Adrenal gland (tissue), 12 donors: ENCODE measurements around the gene RYR2. TPM values are rescaled to one million over a fixed set of nuclear protein-coding genes. Genes with fewer than 3 reads are reported as not detected.

Experiments used
- DNase-seq, 7 donors: peaks; one replicate each; pipeline ENCODE4 v3.0.0-alpha.2; 2019 to 2020
- H3K27ac ChIP-seq, 5 donors: fragments of 200-600 bp; sonication (generic) in 4 of 5; 1 replicate in 3 of 5; 2 replicates in 2 of 5; pipeline versions ENCODE4 v1.5.1 to v1.8.0; 2016 to 2020; ENCODE audit warnings: mild to moderate bottlenecking in 1 of 5
- H3K27me3 ChIP-seq: fragments of 200-600 bp; 2 replicates; pipeline ENCODE4 v1.8.0; 2021
- H3K36me3 ChIP-seq, 2 donors: fragments of 200-600 bp; replicated peaks in 1 of 2; 1 replicate in 1 of 2; 2 replicates in 1 of 2; pipeline versions ENCODE4 v1.5.1 to v1.8.0; 2018 to 2022
- H3K4me1 ChIP-seq, 2 donors: fragments of 200-600 bp; replicated peaks in 1 of 2; 1 replicate in 1 of 2; 2 replicates in 1 of 2; pipeline versions ENCODE4 v1.5.1 to v1.8.0; 2018 to 2021
- H3K4me3 ChIP-seq, 4 donors: fragments of 200-600 bp; sonication (generic) in 3 of 4; one replicate each; pipeline ENCODE4 v1.5.1; 2016 to 2018
- H3K9me3 ChIP-seq, 3 donors: fragments of 200-600 bp; sonication (generic) in 1 of 3; replicated peaks in 1 of 3; 1 replicate in 2 of 3; 2 replicates in 1 of 3; pipeline versions ENCODE4 v1.5.1 to v1.8.0; 2016 to 2021
- POLR2A ChIP-seq, 2 donors: fragments of 450-650 bp; IDR thresholded peaks; one replicate each; pipeline ENCODE4 v1.6.1; 2017; ENCODE audit warnings: antibody characterized with exemption in 2 of 2, mild to moderate bottlenecking in 2 of 2, moderate library complexity in 1 of 2
- WGBS, 4 donors: extraction: QIAGEN DNeasy Blood & Tissue Kit in 2 of 4; methylation state at CpG; one replicate each; pipeline versions ENCODE4 v1.1.5 to v1.1.7; 2013 to 2017; 5-methylcytosine and 5-hydroxymethylcytosine counted together
- intact Hi-C, 2 donors: fragments of 100-400 bp; cut with DNase I; formaldehyde crosslinking; loops; one replicate each; pipeline versions ENCODE4 v1.14.1 to v1.15.0; 2022 to 2023
- polyA plus RNA-seq, 3 donors: library from polyadenylated mRNA; stranded (reverse); fragments of 200-250 nt in 2 of 3; fragments of 350-450 nt in 1 of 3; fragmentation: Illumina TruSeq in 1 of 3; extraction: RNeasy Lipid Tissue Mini Kit (QIAGEN cat#74804) in 1 of 3; gene quantifications; one replicate each; pipeline ENCODE4 v1.2.3, GENCODE V29; 2013 to 2014
- total RNA-seq, 9 donors: library from RNA; depleted of rRNA in 4 of 9; stranded (reverse); fragments of >200 nt in 4 of 9; fragments of 120-200 nt in 1 of 9; fragmentation: NEBNext Ultra II Directional in 1 of 9; extraction: Animal tissue kit (Norgen Biotek cat#: 25700) in 1 of 9; gene quantifications; one replicate each; pipeline versions ENCODE4 v1.1.0 to v1.2.4, GENCODE V29; 2013 to 2023
- TF ChIP-seq, protein P1 (sequence below), 6 experiments: fragments of 450-650 bp in 4 of 6; fragments of 200-600 bp in 2 of 6; sonication (generic) in 1 of 6; IDR thresholded peaks; 1 replicate in 5 of 6; 2 replicates in 1 of 6; pipeline versions ENCODE4 v1.5.1 to v1.8.0; 2016 to 2021; ENCODE audit warnings: antibody characterized with exemption in 6 of 6, mild to moderate bottlenecking in 2 of 6, moderate library complexity in 1 of 6
- donor health status: healthy with polysubstance abuse.
- donor health status: Bipolar disorder and iron deficiency.
- donor health status: DM: yes; HTN: yes; CAD: no.
- donor health status: DM: no; HTN: no; CAD: no.
- donor health status: DM: no; HTN: no; CAD: no.
- donor health status: DM: yes; HTN: yes; CAD: no.

RYR2 gene
- total and polyA plus RNA-seq, 12 donors: 0.07 to 6.3 (median 0.18) TPM; not detected in 1

DNA sequence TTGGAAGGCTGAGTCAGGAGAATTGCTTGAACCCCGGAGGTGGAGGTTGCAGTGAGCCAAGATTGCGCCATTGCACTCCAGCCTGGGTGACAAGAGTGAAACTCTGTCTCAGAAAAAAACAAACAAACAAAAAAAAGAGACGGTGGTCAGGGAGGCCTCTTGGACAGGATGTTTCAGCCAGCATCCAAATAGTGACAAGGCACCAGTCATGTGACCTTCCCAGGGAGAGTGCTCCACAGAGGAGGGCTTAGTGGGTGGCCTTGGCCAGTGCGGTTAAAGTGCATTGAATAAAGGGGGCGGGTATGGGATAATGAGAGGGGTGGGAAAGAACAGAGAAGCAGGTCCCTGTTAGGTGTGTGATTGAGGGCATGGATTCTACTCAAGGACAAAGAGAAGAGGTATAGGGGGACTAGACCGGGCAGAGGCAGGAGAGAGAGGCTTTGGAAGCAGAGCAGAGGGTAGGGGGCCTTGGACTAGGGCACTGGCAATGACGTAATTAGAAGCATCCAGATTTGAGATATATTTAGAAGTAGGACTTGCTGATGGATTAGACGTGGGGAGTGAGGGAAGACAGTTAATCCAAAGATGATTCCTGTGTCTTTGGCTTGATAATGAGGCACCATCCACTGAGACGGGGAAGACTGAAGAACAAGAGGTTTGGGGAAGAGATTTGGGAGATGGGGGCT, 12.0 kb upstream of the RYR2 start:
- 56 to 68% (median 63%) methylated on average over 9 of the region's 9 CpGs for WGBS, 4 donors
- no peaks in the 10 kb centered on the region for H3K9me3 ChIP-seq
- intact Hi-C loops: no loop called here
- no peak overlapping the region for H3K4me3 ChIP-seq
- H3K4me1 ChIP-seq: no peaks in the 10 kb centered on the region
- no peak for TF ChIP-seq POLR2A (IDR thresholded peaks at IDR 0.05)
- TF ChIP-seq, protein P1, sequence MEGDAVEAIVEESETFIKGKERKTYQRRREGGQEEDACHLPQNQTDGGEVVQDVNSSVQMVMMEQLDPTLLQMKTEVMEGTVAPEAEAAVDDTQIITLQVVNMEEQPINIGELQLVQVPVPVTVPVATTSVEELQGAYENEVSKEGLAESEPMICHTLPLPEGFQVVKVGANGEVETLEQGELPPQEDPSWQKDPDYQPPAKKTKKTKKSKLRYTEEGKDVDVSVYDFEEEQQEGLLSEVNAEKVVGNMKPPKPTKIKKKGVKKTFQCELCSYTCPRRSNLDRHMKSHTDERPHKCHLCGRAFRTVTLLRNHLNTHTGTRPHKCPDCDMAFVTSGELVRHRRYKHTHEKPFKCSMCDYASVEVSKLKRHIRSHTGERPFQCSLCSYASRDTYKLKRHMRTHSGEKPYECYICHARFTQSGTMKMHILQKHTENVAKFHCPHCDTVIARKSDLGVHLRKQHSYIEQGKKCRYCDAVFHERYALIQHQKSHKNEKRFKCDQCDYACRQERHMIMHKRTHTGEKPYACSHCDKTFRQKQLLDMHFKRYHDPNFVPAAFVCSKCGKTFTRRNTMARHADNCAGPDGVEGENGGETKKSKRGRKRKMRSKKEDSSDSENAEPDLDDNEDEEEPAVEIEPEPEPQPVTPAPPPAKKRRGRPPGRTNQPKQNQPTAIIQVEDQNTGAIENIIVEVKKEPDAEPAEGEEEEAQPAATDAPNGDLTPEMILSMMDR (IDR thresholded peaks at IDR 0.05): no peak
- H3K27ac ChIP-seq: no peak overlapping the region
- no peaks in the 10 kb centered on the region for H3K36me3 ChIP-seq
- no peak for DNase-seq
- H3K27me3 ChIP-seq: no peaks in the 10 kb centered on the region

DNA sequence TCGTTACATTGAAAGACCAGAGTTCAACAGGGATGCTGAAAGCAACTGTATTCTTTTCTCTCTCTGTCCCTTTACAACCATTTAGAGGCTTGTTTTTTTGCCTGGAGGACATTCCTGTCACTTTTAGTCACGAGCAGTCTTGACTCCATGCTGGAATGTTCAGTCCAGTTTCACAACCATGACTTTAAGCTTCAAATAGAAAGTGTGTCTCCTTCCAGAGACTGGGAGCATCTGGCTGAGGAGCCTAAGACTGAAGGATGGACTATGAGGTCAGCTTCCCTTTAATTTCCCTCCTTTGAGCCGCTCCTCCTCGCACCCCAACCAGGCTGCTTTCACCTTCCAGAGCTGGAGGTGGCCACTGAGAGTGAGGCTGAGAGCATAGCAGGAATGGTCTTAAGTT, 10.5 kb upstream of the RYR2 start:
- 65 to 85% (median 67%) methylated on average over 4 of the region's 4 CpGs for WGBS, 4 donors

DNA sequence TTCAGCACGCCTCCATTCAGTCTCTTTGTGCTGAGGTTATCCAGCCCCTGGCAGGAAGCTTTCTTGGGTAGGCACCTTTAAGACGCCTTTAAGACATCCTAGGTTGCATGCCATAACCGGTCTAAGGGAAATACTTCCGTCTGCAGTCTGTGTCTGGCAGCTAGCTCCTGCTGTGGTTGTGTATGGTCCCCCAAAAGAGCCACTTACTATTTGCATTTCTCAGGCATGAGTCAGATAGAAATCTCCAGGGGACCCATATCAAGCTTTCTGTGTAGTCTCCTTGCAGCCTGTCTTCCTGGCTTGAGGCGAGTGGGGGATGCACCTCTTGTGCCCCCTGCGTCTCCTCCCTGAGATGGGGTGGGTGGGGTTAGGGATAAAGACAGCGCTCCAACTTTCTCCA, 10.0 kb upstream of the RYR2 start:
- no peak overlapping the region for H3K27ac ChIP-seq
- no peaks in the 10 kb centered on the region for H3K36me3 ChIP-seq
- no peaks in the 10 kb centered on the region for H3K9me3 ChIP-seq
- no peak overlapping the region for H3K4me3 ChIP-seq
- 33 to 56% (median 42%) methylated on average over 7 of the region's 7 CpGs for WGBS, 4 donors
- H3K4me1 ChIP-seq: no peaks in the 10 kb centered on the region
- no peak for DNase-seq
- TF ChIP-seq POLR2A (IDR thresholded peaks at IDR 0.05): no peak
- TF ChIP-seq, protein P1 (IDR thresholded peaks at IDR 0.05): no peak
- intact Hi-C loops: no loop called here
- H3K27me3 ChIP-seq: no peaks in the 10 kb centered on the region

More for the DNA sequence above, 10.5 kb upstream of the RYR2 start:
- Histone ChIP-seq H3K36me3 (no peaks in the 10 kb centered on the region), H3K9me3 (no peaks in the 10 kb centered on the region), H3K27me3 (no peaks in the 10 kb centered on the region), H3K4me1 (no peaks in the 10 kb centered on the region), H3K4me3 (no peak overlapping the region), H3K27ac (no peak overlapping the region)
- TF ChIP-seq, protein P1 (IDR thresholded peaks at IDR 0.05): no peak
- no peak for TF ChIP-seq POLR2A (IDR thresholded peaks at IDR 0.05)
- DNase-seq: no peak
- intact Hi-C loops: no loop called here

DNA sequence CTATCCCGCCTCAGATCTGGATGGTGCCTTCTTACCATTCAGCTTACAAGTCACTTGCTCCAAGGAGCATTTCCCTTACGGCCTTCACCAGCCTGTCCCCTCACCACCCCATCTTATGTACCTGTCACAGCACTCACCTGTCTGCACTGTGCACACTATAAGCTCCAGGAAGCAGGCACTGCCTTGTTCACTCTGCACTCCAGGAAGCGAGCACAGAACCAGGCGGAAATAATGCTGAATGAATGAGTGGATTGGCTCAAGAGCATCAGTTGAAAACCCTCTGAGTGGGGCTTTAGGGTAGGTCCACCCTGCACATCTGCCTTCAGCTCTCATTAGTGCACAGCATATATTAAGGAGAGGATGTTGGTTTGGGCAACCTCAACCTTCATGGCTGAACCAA, 8.9 kb upstream of the RYR2 start:
- intact Hi-C loops: no loop called here
- DNase-seq: no peak
- WGBS, 4 donors: 64 to 88% (median 82%) methylated on average over 3 to 4 of the region's 4 CpGs
- no peaks in the 10 kb centered on the region for H3K27me3 ChIP-seq
- no peaks in the 10 kb centered on the region for H3K4me1 ChIP-seq
- no peaks in the 10 kb centered on the region for H3K36me3 ChIP-seq
- H3K4me3 ChIP-seq: no peak overlapping the region
- no peak for TF ChIP-seq POLR2A (IDR thresholded peaks at IDR 0.05)
- TF ChIP-seq, protein P1 (IDR thresholded peaks at IDR 0.05): no peak
- H3K27ac ChIP-seq: no peak overlapping the region
- no peaks in the 10 kb centered on the region for H3K9me3 ChIP-seq
